ACC112 (cell line): ENCODE results near the gene OR8G1.

ENCODE experiments used
- H2AFZ ChIP-seq: fragments of 200-600 bp; sonication (generic); one replicate; pipeline ENCODE4 v1.6.0; 2017; ENCODE audit warnings: antibody characterized with exemption, low read length; ENCODE audit not compliant: unreplicated experiment
- H3K27ac ChIP-seq: fragments of 200-600 bp; sonication (generic); 2 replicates; pipeline ENCODE4 v1.5.1; 2014; ENCODE audit warnings: low read depth, mild to moderate bottlenecking, antibody characterized with exemption, low read length, moderate library complexity
- H3K27me3 ChIP-seq: fragments of 200-600 bp; sonication (generic); 2 replicates; pipeline ENCODE4 v1.6.1; 2014; ENCODE audit warnings: mild to moderate bottlenecking, antibody characterized with exemption, low read length, moderate library complexity, mixed read lengths; ENCODE audit not compliant: insufficient read depth
- H3K36me3 ChIP-seq: fragments of 200-600 bp; sonication (generic); 2 replicates; pipeline ENCODE4 v1.6.1; 2016; ENCODE audit warnings: mild to moderate bottlenecking, antibody characterized with exemption, low read length, moderate library complexity, mixed read lengths; ENCODE audit not compliant: insufficient read depth
- H3K4me1 ChIP-seq: fragments of 200-600 bp; sonication (generic); one replicate; pipeline ENCODE4 v1.6.1; 2016; ENCODE audit warnings: low read length, mixed read lengths; ENCODE audit not compliant: insufficient read depth, unreplicated experiment, control insufficient read depth
- H3K4me3 ChIP-seq: fragments of 200-600 bp; sonication (generic); 2 replicates; pipeline ENCODE4 v1.5.1; 2014; ENCODE audit warnings: mild to moderate bottlenecking, low read depth, low read length
- H3K79me2 ChIP-seq: fragments of 200-600 bp; sonication (generic); one replicate; pipeline ENCODE4 v1.6.0; 2016; ENCODE audit warnings: low read length; ENCODE audit not compliant: control insufficient read depth, unreplicated experiment, insufficient read depth

Gene OR8G1

DNA sequence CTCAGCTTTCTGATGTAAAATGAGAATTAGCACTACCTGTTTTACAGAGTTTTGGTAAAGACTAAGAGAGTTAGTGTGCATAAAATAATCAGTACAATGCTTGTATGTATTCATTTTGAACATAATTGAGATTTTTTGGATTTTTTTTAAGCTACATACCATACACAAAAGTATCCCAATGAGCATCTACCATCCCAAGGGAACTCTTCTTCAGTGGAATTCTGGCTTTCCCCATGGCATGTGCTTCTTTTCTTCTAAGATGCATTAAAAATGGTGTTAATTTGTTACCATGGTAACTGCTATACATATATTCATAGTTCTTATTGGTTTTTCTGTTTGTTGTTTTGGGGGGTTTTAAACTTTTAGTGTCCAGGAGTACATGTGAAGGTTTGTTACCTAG, 55.1 kb downstream of the OR8G1 start:
- Histone ChIP-seq H3K36me3 (no peaks in the 10 kb centered on the region), H3K79me2 (no peaks in the 10 kb centered on the region), H3K27ac (no peak overlapping the region), H3K27me3 (no peaks in the 10 kb centered on the region), H2AFZ (no peak overlapping the region), H3K4me3 (no peak overlapping the region), H3K4me1 (peaks cover 5% of the 10 kb centered on the region)

DNA sequence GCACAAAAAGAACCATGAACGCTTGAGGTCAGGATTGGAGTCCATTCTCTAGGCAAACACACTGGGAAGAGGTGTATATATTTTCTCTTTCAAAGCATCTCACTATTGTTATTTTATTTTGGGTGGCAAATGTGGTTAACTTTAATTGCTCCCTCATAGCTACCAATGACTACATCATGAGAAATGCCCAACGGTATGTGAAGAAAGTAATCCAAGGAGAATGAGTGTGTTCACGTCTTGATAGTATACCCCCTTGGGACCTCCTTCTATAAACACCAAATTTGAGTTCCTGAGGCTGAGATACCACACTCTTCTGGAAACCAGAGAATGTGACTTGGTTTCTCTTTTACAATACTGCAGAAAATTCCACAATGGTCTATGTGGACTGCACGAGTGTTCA, 57.0 kb downstream of the OR8G1 start:
- Histone ChIP-seq H3K79me2 (no peaks in the 10 kb centered on the region), H2AFZ (no peak overlapping the region), H3K27ac (peak overlapping the region; percentile 35), H3K4me1 (peaks cover 19% of the 10 kb centered on the region), H3K4me3 (peak overlapping the region; percentile 45; the same call in 1 of the 2 replicates), H3K27me3 (no peaks in the 10 kb centered on the region), H3K36me3 (no peaks in the 10 kb centered on the region)

GRCh38 chr11:124301548-124301947, 60.7 kb downstream of the OR8G1 start:
- Histone ChIP-seq H3K4me1 (peaks cover 22% of the 10 kb centered on the region), H3K27ac (peak overlapping the region; percentile 52), H3K4me3 (no peak overlapping the region), H3K27me3 (no peaks in the 10 kb centered on the region), H3K79me2 (no peaks in the 10 kb centered on the region), H3K36me3 (no peaks in the 10 kb centered on the region), H2AFZ (no peak overlapping the region)

DNA sequence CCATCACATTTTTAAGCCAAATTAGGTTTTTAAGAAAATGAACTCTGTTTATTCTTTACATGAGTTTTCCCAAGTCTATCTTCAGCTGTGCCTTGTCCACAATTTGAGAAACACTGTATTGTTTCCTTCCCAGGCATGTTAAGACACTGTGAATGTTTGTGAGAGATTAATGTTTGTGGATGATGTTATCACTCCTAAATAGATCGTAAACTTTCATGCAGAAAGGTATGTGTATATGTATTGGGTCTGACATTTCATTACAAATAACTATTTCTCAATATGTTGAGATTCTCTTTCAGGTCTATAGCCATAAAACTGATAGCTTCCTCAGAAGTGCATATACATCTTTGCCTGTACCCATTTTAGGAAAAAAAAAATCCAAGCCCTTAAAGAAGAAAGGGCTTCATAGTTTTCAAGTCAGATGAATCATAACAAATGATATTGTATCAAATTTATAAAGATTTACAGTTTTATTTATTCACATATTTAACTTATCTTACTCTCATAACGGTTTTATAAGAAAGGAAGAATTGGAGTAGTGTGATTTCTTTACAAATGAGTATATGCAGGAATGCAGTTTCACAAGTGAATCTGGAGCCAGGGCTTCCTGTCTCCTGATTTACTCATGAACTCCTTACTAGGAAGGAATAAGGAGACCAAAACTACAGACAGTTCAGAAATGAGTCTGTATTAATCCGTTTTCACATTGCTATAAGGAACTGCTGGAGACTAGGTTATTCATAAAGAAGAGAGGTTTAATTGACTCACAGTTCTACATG, 61.6 kb downstream of the OR8G1 start:
- Histone ChIP-seq H3K27ac (peak overlapping the region; percentile 52), H3K4me1 (peaks cover 22% of the 10 kb centered on the region), H3K79me2 (no peaks in the 10 kb centered on the region), H3K27me3 (no peaks in the 10 kb centered on the region), H3K4me3 (no peak overlapping the region), H3K36me3 (no peaks in the 10 kb centered on the region), H2AFZ (peak overlapping the region; percentile 38)
